ENCODE data around the gene TMOD2. TPM values are rescaled to one million over a fixed set of nuclear protein-coding genes. Genes with fewer than 3 reads are reported as not detected.

Gene TMOD2
- total RNA-seq, 1 donor from 2014 or later, result 14.6 TPM

DNA sequence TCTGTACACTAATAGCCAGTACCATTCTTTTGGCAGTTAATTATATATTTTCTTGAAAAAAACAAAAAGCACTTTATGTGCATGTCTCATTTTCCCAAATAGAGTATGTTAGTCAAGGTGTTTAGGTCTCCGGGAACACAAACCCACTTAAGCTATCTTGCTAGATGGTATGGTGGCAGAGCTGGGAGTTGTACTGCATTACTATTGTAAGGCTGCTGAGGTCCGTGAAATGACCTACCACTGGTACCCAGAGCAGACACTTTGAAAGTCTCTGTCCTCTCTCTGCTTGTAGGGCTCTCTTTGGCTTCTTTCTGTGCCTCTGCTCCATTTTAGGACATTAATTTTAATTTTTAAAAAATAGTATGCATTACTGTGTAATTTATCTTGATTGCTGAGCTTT, 86.9 kb downstream of the TMOD2 start:
- Mint-ChIP-seq H3K36me3 (ENCODE audit: low read depth) (no peaks in the 10 kb centered on the region), H3K27me3 (no peaks in the 10 kb centered on the region), H3K4me1 (peaks cover 85% of the 10 kb centered on the region), H3K9me3 (no peaks in the 10 kb centered on the region), H3K27ac (peak overlapping the region; percentile 73), H3K4me3 (peak overlapping the region; percentile 39)
- DNase-seq (no peak), ATAC-seq (ENCODE audit: low read depth) (no peak)
- intact Hi-C loops (cut with micrococcal nuclease), result no loop called here
- POLR2A ChIA-PET, result interaction anchor here (1.5 kb wide), 1 partner anchor 102 kb away, joined by 4 read pairs; no protein-coding TSS in a partner anchor
- TF ChIP-seq, protein P1, sequence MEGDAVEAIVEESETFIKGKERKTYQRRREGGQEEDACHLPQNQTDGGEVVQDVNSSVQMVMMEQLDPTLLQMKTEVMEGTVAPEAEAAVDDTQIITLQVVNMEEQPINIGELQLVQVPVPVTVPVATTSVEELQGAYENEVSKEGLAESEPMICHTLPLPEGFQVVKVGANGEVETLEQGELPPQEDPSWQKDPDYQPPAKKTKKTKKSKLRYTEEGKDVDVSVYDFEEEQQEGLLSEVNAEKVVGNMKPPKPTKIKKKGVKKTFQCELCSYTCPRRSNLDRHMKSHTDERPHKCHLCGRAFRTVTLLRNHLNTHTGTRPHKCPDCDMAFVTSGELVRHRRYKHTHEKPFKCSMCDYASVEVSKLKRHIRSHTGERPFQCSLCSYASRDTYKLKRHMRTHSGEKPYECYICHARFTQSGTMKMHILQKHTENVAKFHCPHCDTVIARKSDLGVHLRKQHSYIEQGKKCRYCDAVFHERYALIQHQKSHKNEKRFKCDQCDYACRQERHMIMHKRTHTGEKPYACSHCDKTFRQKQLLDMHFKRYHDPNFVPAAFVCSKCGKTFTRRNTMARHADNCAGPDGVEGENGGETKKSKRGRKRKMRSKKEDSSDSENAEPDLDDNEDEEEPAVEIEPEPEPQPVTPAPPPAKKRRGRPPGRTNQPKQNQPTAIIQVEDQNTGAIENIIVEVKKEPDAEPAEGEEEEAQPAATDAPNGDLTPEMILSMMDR (IDR thresholded peaks at IDR 0.05), result no peak
- CTCF ChIA-PET, result interaction anchor here (0.9 to 1.5 kb wide), 2 partner anchors 16 to 62 kb away, joined by 3 read pairs; no protein-coding TSS in a partner anchor

DNA sequence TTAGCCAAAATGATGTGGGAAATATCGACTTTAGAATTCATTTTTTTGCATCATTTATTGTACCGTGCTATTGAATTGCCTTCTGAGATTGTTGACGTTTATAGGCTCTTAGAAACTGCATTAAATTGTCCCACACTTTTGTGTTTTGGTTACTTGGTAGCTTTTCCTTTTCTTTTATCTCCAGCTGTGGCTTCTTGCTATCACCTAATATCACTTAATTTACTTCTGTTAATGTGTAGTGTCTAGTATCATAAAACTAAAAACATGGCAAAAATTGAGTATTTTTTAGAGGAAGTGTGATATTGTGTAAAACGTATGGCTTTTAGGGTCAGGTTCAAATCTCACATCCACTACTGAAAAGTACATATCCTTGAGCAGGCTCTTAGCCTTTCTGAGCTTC, 89.3 kb downstream of the TMOD2 start:
- ChIA-PET CTCF (no interaction called here), POLR2A (no interaction called here)
- no peak overlapping the region for H3K27ac Mint-ChIP-seq
- no peaks in the 10 kb centered on the region for H3K27me3 Mint-ChIP-seq
- no peak overlapping the region for H3K4me3 Mint-ChIP-seq
- intact Hi-C loops (cut with micrococcal nuclease), result no loop called here
- ATAC-seq (ENCODE audit: low read depth) (no peak), DNase-seq (no peak)
- H3K9me3 Mint-ChIP-seq, result no peaks in the 10 kb centered on the region
- TF ChIP-seq, protein P1 (IDR thresholded peaks at IDR 0.05), result no peak
- H3K4me1 Mint-ChIP-seq, result peaks cover 80% of the 10 kb centered on the region
- H3K36me3 Mint-ChIP-seq (ENCODE audit: low read depth), result peaks cover 3% of the 10 kb centered on the region

DNA sequence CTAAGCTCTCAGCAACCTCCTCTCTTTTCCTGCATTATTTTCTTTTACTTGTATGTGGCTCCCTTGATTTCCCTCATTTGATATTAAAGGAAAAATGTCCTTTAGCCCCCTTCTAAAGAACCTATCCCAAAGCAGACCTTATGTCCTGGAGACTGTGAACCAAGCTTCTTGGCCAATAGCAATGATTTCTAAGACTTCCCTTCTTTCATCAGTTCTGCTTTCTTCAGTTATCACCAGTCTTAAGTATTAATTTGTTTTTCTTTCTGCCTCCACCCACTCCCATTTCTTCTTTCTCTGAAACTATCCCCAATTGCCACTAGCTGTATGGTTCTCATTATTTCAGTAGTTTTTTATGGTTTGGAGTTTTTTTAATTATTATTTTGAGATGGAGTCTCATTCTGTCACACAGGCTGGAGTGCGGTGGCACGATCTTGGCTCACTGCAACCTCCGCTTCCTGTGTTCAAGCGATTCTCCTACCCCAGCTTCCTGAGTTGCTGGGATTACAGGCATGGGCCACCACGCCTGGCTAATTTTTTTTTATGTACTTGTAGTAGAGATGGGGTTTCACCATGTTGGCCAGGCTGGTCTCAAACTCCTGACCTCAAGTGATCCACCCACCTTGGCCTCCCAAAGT, 90.1 kb downstream of the TMOD2 start:
- TF ChIP-seq, protein P1 (IDR thresholded peaks at IDR 0.05), result no peak
- Mint-ChIP-seq H3K27me3 (no peaks in the 10 kb centered on the region), H3K4me1 (peaks cover 80% of the 10 kb centered on the region), H3K9me3 (no peaks in the 10 kb centered on the region), H3K4me3 (no peak overlapping the region), H3K36me3 (ENCODE audit: low read depth) (peaks cover 3% of the 10 kb centered on the region), H3K27ac (no peak overlapping the region)
- intact Hi-C loops (cut with micrococcal nuclease), result no loop called here
- DNase-seq (no peak), ATAC-seq (ENCODE audit: low read depth) (no peak)
- ChIA-PET POLR2A (no interaction called here), CTCF (no interaction called here)

DNA sequence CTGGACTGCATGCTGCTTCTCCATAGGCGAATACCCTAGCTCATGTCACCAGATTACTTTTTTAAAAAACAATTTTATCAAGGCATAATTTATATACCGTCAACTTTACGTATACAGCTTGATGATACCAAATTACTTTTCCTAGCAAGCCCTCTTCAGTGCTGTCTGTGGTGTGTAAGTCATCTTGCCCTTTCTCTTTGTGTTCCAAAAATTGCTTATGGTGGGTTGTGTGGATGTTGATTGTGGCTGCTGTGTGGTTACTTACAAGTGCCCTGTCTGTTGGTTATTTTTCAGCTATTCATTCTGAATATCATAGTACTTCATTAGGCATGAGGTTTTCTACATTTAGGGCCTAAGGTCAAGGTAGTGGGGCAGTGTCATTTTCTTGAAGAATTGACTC, 90.9 kb downstream of the TMOD2 start:
- Mint-ChIP-seq H3K9me3 (no peaks in the 10 kb centered on the region), H3K27ac (no peak overlapping the region), H3K4me1 (peaks cover 80% of the 10 kb centered on the region), H3K36me3 (ENCODE audit: low read depth) (peaks cover 3% of the 10 kb centered on the region), H3K27me3 (no peaks in the 10 kb centered on the region), H3K4me3 (no peak overlapping the region)
- DNase-seq (no peak), ATAC-seq (ENCODE audit: low read depth) (no peak)
- intact Hi-C loops (cut with micrococcal nuclease), result no loop called here
- ChIA-PET CTCF (interaction anchor here (1.4 kb wide), 1 partner anchor 47 kb away, joined by 3 read pairs; no protein-coding TSS in a partner anchor), POLR2A (no interaction called here)
- TF ChIP-seq, protein P1 (IDR thresholded peaks at IDR 0.05), result no peak

DNA sequence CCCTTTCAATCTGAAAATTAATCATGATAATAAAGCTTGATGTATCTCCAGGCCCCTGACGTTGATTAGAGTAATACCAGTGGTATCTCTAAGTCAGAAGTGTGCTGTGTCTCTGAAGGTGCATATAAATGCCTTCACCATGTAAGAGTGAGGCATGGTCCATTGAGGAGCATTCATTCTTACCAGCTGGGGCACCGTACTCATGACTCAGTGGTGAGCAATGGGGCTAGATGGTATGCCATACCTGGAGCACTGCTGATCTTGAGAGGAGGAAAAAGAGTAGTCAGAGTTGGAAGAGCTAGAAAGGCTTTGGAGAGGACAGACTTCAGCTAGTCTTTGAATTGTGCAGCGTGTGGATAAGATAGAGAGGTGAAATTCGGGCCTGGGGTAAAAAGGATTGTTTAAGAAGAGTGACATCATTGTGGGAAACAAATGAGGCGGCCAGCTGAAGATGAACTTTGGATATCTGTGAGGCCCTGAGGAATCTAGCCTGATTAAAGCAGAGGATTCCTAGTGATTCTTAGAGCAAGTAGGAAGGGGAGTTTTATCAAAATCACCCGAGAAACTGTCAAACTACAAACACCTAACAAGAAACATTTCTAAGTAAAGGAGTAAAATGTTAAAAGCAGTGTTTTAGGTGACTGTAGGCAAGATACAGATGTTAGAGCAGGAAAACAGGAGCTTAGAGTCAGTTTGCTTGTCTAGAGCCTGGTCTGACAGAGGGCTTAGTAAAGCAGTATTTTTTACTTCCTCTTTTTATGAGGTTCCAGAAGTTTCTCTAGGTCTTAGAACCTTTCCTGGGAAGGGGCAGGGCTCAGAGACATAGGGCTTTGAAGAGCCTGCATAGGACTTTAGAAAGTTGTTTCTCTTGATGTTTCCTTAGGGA, 91.7 kb downstream of the TMOD2 start:
- peak overlapping the region; percentile 3 for H3K27ac Mint-ChIP-seq
- intact Hi-C loops (cut with micrococcal nuclease), result loop anchor here (1.0 kb wide), 2 partner anchors 9 to 13 kb away; no protein-coding TSS in a partner anchor
- no peak for DNase-seq
- CTCF ChIA-PET, result interaction anchor here (1.4 kb wide), 1 partner anchor 46 kb away, joined by 3 read pairs; no protein-coding TSS in a partner anchor
- ATAC-seq (ENCODE audit: low read depth), result peak; percentile 72
- H3K36me3 Mint-ChIP-seq (ENCODE audit: low read depth), result peaks cover 3% of the 10 kb centered on the region
- H3K4me1 Mint-ChIP-seq, result peaks cover 72% of the 10 kb centered on the region
- POLR2A ChIA-PET, result interaction anchor here (1.0 kb wide), 1 partner anchor 14 kb away, joined by 3 read pairs; the partner anchor contains the start of gene TMOD3
- TF ChIP-seq, protein P1 (IDR thresholded peaks at IDR 0.05), result no peak
- no peaks in the 10 kb centered on the region for H3K27me3 Mint-ChIP-seq
- no peaks in the 10 kb centered on the region for H3K9me3 Mint-ChIP-seq
- H3K4me3 Mint-ChIP-seq, result no peak overlapping the region

Data from activated B cell treated with CpG ODN at 0.5 μM for 24 hours (primary cell).